HCT116 (cell line): ENCODE results near the gene ADAM15. TPM values are rescaled to one million over a fixed set of nuclear protein-coding genes. Genes with fewer than 3 reads are reported as not detected.

Experiments
- ATAC-seq: fragments of 200-7000 bp; cut with Tn5 transposase; 2 replicates; pipeline ENCODE4 v1.9.1; 2020; ENCODE audit warnings: mild to moderate bottlenecking, moderate library complexity
- BruUV-seq: library from RNA; stranded (reverse); fragments of 400-500 nt; replicated peaks from 2 replicates; lab custom pipeline; 2021; lab: Mats Ljungman, UMichigan
- CTCF ChIA-PET: fragments of 300-600 bp; sonication (Branson Sonifier 250); formaldehyde crosslinking; loops from one replicate; lab custom pipeline; 2021; ENCODE audit warnings: antibody characterized with exemption; lab: Charles Lee
- POLR2A ChIA-PET: fragments of 300-600, 350-600 bp; sonication (Branson Sonifier 250); formaldehyde crosslinking; loops from one replicate; lab custom pipeline; 2021; ENCODE audit warnings: antibody characterized with exemption; lab: Charles Lee
- RAD21 ChIA-PET, 2 experiments: fragments of 300-600 bp; sonication (Branson Sonifier 250); formaldehyde crosslinking; loops; one replicate each; lab custom pipeline; 2023; ENCODE audit warnings: low total read pairs in 2 of 2; ENCODE audit not compliant: uncharacterized antibody in 2 of 2, unreplicated experiment in 2 of 2, low non-redundant PET in 1 of 2; lab: Charles Lee
- DNase-seq: peaks from one replicate; pipeline ENCODE4 v3.0.0-alpha.2; 2010; ENCODE audit warnings: low read depth, low spot score
- H2AFZ ChIP-seq: fragments of 200-600 bp; shearing (Covaris generic), sonication (generic); 2 replicates; pipeline ENCODE4 v1.6.1; 2017; ENCODE audit warnings: low read depth, mixed run types, mixed read lengths, antibody characterized with exemption, low read length; ENCODE audit not compliant: poor library complexity, severe bottlenecking
- H3K27ac ChIP-seq: 2 replicates; pipeline ENCODE4 v1.5.1; 2012; ENCODE audit warnings: low read depth, low read length
- H3K27me3 ChIP-seq: fragments of 200-600 bp; sonication (generic); 2 replicates; pipeline ENCODE4 v1.6.1; 2016; ENCODE audit warnings: mixed run types, low read length, mixed read lengths; ENCODE audit not compliant: insufficient read depth
- H3K36me3 ChIP-seq, 2 experiments: fragments of 200-500 bp in 1 of 2; fragments of 200-600 bp in 1 of 2; sonication (Bioruptor generic) in 1 of 2; sonication (generic) in 1 of 2; 2 replicates each; pipeline versions ENCODE4 v1.5.1 to v1.6.1; 2014 to 2016; ENCODE audit warnings: low read length in 2 of 2, inconsistent platforms in 1 of 2, mixed read lengths in 1 of 2, mixed run types in 1 of 2; ENCODE audit not compliant: insufficient read depth in 2 of 2, control insufficient read depth in 1 of 2
- H3K4me1 ChIP-seq, 2 experiments: fragments of 200-600 bp in 1 of 2; sonication (generic) in 1 of 2; 2 replicates each; pipeline versions ENCODE4 v1.5.1 to v1.6.1; 2012 to 2017; ENCODE audit warnings: low read length in 2 of 2, inconsistent platforms in 1 of 2, mild to moderate bottlenecking in 1 of 2, mixed read lengths in 1 of 2, mixed run types in 1 of 2, moderate library complexity in 1 of 2; ENCODE audit not compliant: insufficient read depth in 2 of 2, control insufficient read depth in 1 of 2
- H3K4me2 ChIP-seq: fragments of 200-600 bp; sonication (generic); 2 replicates; pipeline ENCODE4 v1.6.1; 2017; ENCODE audit warnings: mixed run types, low read length, mixed read lengths
- H3K4me3 ChIP-seq, 2 experiments: fragments of 200-600 bp in 1 of 2; sonication (generic) in 1 of 2; replicated peaks in 1 of 2; 2 replicates each; pipeline ENCODE4 v1.5.1; 2011 to 2016; ENCODE audit warnings: low read length in 2 of 2, control low read depth in 1 of 2, low read depth in 1 of 2, mild to moderate bottlenecking in 1 of 2, mixed read lengths in 1 of 2, mixed run types in 1 of 2
- H3K79me2 ChIP-seq: fragments of 200-600 bp; sonication (generic); 2 replicates; pipeline ENCODE4 v1.6.1; 2017; ENCODE audit warnings: mild to moderate bottlenecking, mixed run types, low read length, moderate library complexity, mixed read lengths; ENCODE audit not compliant: insufficient read depth
- H3K9ac ChIP-seq: fragments of 200-600 bp; sonication (generic); 2 replicates; pipeline ENCODE4 v1.6.1; 2016; ENCODE audit warnings: low read length, mixed read lengths
- H3K9me2 ChIP-seq: fragments of 200-600 bp; sonication (generic), shearing (Covaris generic); 2 replicates; pipeline ENCODE4 v1.6.1; 2017; ENCODE audit warnings: mixed run types, mild to moderate bottlenecking, moderate library complexity; ENCODE audit not compliant: insufficient read depth
- H3K9me3 ChIP-seq, 2 experiments: fragments of 200-500 bp in 1 of 2; fragments of 200-600 bp in 1 of 2; sonication (Bioruptor generic) in 1 of 2; sonication (generic) in 1 of 2; 2 replicates each; pipeline ENCODE4 v1.6.1; 2014 to 2017; ENCODE audit warnings: low read length in 2 of 2, mixed read lengths in 2 of 2, inconsistent platforms in 1 of 2, low read depth in 1 of 2, mild to moderate bottlenecking in 1 of 2, mixed run types in 1 of 2, moderate library complexity in 1 of 2; ENCODE audit not compliant: control insufficient read depth in 1 of 2, insufficient read depth in 1 of 2
- H4K20me1 ChIP-seq: fragments of 200-600 bp; sonication (generic), shearing (Covaris generic); 2 replicates; pipeline ENCODE4 v1.6.1; 2017; ENCODE audit warnings: mixed run types, mild to moderate bottlenecking, moderate library complexity; ENCODE audit not compliant: insufficient read depth
- ELF1 ChIP-seq: IDR thresholded peaks from 2 replicates; pipeline ENCODE4 v1.6.1; 2012; ENCODE audit warnings: low read depth, borderline replicate concordance
- EZH2 ChIP-seq: fragments of 200-600 bp; sonication (generic); IDR thresholded peaks from 2 replicates; pipeline ENCODE4 v1.6.1; 2017; ENCODE audit warnings: antibody characterized with exemption, mixed run types
- EZH2phosphoT487 ChIP-seq: fragments of 200-600 bp; IDR thresholded peaks from 2 replicates; pipeline ENCODE4 v1.6.1; 2018; ENCODE audit warnings: antibody characterized with exemption, borderline replicate concordance
- JUND ChIP-seq: IDR thresholded peaks from 2 replicates; pipeline ENCODE4 v1.6.1; 2012
- RAD21 ChIP-seq: IDR thresholded peaks from 2 replicates; pipeline ENCODE4 v1.6.1; 2012; ENCODE audit warnings: low read depth, mild to moderate bottlenecking
- SP1 ChIP-seq: IDR thresholded peaks from 2 replicates; pipeline ENCODE4 v1.6.1; 2012; ENCODE audit warnings: low read depth
- SRF ChIP-seq: IDR thresholded peaks from 2 replicates; pipeline ENCODE4 v1.6.1; 2012; ENCODE audit warnings: low read depth
- TCF7L2 ChIP-seq: IDR thresholded peaks from 2 replicates; pipeline ENCODE4 v1.7.0; 2011; ENCODE audit warnings: borderline replicate concordance, inconsistent platforms; ENCODE audit not compliant: insufficient read depth, insufficient read length; ENCODE audit errors: extremely low read depth
- YY1 ChIP-seq: IDR thresholded peaks from 2 replicates; pipeline ENCODE4 v1.6.1; 2011; ENCODE audit warnings: low read length, low read depth, moderate library complexity, mild to moderate bottlenecking; ENCODE audit not compliant: insufficient replicate concordance; ENCODE audit errors: extremely low read depth
- ZFX ChIP-seq: fragments of 450-650 bp; IDR thresholded peaks from 2 replicates; pipeline ENCODE4 v1.6.1; 2017
- ZNF274 ChIP-seq: fragments of 200-500 bp; sonication (Bioruptor generic); IDR thresholded peaks from 2 replicates; pipeline ENCODE4 v1.6.1; 2014; ENCODE audit warnings: mild to moderate bottlenecking, low read depth, low read length, inconsistent platforms
- intact Hi-C: fragments of 100-400 bp; cut with micrococcal nuclease; formaldehyde crosslinking; loops from 2 replicates; pipeline ENCODE4 v1.10.0; 2022
- total RNA-seq: library from RNA; stranded (reverse); gene quantifications from one replicate; pipeline ENCODE4 v1.2.1, GENCODE V29; 2021; ENCODE audit not compliant: unreplicated experiment
- TF ChIP-seq, protein P1 (sequence below): IDR thresholded peaks from 2 replicates; pipeline ENCODE4 v1.6.1; 2012
- TF ChIP-seq, protein P2 (sequence below), 3 experiments: fragments of 200-600 bp in 1 of 3; sonication (generic) in 1 of 3; IDR thresholded peaks in 2 of 3; conservative IDR thresholded peaks in 1 of 3; 2 replicates each; pipeline ENCODE4 v1.5.1; 2012 to 2017; ENCODE audit warnings: low read depth in 2 of 3, low read length in 2 of 3, antibody characterized with exemption in 1 of 3, borderline replicate concordance in 1 of 3, control low read depth in 1 of 3, mild to moderate bottlenecking in 1 of 3, mixed read lengths in 1 of 3, mixed run types in 1 of 3, moderate library complexity in 1 of 3; ENCODE audit not compliant: insufficient read depth in 1 of 3
- TF ChIP-seq, protein P3 (sequence below): IDR thresholded peaks from 2 replicates; pipeline ENCODE4 v1.6.1; 2011; ENCODE audit warnings: mild to moderate bottlenecking, low read length, moderate library complexity; ENCODE audit not compliant: insufficient replicate concordance; ENCODE audit errors: extremely low read depth

The ADAM15 gene
- total RNA-seq, 1 experiment from 2014 or later: 149 TPM

DNA sequence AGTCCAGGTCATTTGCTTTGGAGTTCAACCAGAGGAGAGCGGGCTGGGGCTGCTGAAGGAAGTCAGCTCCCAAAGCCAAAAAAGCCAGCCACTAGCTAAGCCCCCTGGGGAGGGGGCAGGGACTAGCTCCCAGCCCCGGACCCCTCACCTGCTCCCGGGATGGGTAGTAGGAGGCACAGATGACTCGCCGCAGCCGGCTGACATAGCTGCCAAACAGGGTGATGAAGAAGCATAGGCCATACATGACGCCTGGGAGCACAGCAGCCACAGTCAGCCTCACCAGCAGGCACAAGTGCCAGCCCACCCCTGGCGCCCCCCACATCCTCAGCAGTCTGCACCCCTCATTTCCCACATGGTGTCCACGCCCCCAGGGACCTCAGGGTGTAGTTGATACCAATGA lies 25.0 kb upstream of the ADAM15 start:
- H3K4me2 ChIP-seq: peak overlapping the region; percentile 74
- H3K27ac ChIP-seq: no peak overlapping the region; the same call in 1 of the 2 replicates
- DNase-seq (no peak), ATAC-seq (peak; percentile 29)
- TF ChIP-seq ZNF274 (no peak), RAD21 (no peak), TCF7L2 (no peak), SP1 (no peak), EZH2 (no peak), YY1 (no peak), JUND (no peak), ZFX (no peak), EZH2phosphoT487 (no peak), SRF (no peak), ELF1 (no peak)
- TF ChIP-seq, protein P1, sequence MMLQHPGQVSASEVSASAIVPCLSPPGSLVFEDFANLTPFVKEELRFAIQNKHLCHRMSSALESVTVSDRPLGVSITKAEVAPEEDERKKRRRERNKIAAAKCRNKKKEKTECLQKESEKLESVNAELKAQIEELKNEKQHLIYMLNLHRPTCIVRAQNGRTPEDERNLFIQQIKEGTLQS: no peak
- TF ChIP-seq, protein P2, sequence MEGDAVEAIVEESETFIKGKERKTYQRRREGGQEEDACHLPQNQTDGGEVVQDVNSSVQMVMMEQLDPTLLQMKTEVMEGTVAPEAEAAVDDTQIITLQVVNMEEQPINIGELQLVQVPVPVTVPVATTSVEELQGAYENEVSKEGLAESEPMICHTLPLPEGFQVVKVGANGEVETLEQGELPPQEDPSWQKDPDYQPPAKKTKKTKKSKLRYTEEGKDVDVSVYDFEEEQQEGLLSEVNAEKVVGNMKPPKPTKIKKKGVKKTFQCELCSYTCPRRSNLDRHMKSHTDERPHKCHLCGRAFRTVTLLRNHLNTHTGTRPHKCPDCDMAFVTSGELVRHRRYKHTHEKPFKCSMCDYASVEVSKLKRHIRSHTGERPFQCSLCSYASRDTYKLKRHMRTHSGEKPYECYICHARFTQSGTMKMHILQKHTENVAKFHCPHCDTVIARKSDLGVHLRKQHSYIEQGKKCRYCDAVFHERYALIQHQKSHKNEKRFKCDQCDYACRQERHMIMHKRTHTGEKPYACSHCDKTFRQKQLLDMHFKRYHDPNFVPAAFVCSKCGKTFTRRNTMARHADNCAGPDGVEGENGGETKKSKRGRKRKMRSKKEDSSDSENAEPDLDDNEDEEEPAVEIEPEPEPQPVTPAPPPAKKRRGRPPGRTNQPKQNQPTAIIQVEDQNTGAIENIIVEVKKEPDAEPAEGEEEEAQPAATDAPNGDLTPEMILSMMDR (IDR thresholded peaks at IDR 0.05 in 2 of 3, conservative IDR thresholded peaks at IDR 0.05 in 1 of 3; ENCODE audit: borderline replicate concordance in 1 of 3, insufficient read depth in 1 of 3, low read depth in 2 of 3, low read length in 2 of 3): no peak
- TF ChIP-seq, protein P3, sequence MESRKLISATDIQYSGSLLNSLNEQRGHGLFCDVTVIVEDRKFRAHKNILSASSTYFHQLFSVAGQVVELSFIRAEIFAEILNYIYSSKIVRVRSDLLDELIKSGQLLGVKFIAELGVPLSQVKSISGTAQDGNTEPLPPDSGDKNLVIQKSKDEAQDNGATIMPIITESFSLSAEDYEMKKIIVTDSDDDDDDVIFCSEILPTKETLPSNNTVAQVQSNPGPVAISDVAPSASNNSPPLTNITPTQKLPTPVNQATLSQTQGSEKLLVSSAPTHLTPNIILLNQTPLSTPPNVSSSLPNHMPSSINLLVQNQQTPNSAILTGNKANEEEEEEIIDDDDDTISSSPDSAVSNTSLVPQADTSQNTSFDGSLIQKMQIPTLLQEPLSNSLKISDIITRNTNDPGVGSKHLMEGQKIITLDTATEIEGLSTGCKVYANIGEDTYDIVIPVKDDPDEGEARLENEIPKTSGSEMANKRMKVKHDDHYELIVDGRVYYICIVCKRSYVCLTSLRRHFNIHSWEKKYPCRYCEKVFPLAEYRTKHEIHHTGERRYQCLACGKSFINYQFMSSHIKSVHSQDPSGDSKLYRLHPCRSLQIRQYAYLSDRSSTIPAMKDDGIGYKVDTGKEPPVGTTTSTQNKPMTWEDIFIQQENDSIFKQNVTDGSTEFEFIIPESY: no peak
- POLR2A ChIA-PET: interaction anchor here (1.0 kb wide), 1 partner anchor 52 kb away, joined by 3 read pairs; no protein-coding TSS in a partner anchor
- peaks cover 24 to 42% of the 10 kb centered on the region in 2 experiments for H3K4me1 ChIP-seq
- no peaks in the 10 kb centered on the region for H3K36me3 ChIP-seq
- CTCF ChIA-PET: interaction anchor here (1.4 to 1.7 kb wide), 2 partner anchors 9 to 19 kb away, joined by 4 to 8 read pairs; no protein-coding TSS in a partner anchor
- no peaks in the 10 kb centered on the region for H3K79me2 ChIP-seq
- intact Hi-C loops: no loop called here
- H3K27me3 ChIP-seq: no peaks in the 10 kb centered on the region
- H3K9ac ChIP-seq: peak overlapping the region; percentile 38
- no TSS peak for BruUV-seq
- no peaks in the 10 kb centered on the region for H4K20me1 ChIP-seq
- H3K4me3 ChIP-seq: 0 out of 4 replicates have a peak overlapping the region, but pooled peaks of 1 of the 2 experiments have one; percentile 7
- no peak overlapping the region for H2AFZ ChIP-seq
- RAD21 ChIA-PET: interaction anchor here (0.7 kb wide), 2 partner anchors 44 to 189 kb away, joined by 4 to 5 read pairs; no protein-coding TSS in a partner anchor
- H3K9me3 ChIP-seq: no peaks in the 10 kb centered on the region
- no peaks in the 10 kb centered on the region for H3K9me2 ChIP-seq
